IMR-90 (cell line): ENCODE data around the gene OSGEP. TPM values are rescaled to one million over a fixed set of nuclear protein-coding genes. Genes with fewer than 3 reads are reported as not detected.

ENCODE experiments used
- ATAC-seq: fragments of 200-7000 bp; cut with Tn5 transposase; 2 replicates; pipeline ENCODE4 v1.9.1; 2020; ENCODE audit warnings: low read depth, mild to moderate bottlenecking, moderate library complexity
- BruUV-seq: library from RNA; stranded (reverse); fragments of 400-500 nt; replicated peaks from 2 replicates; lab custom pipeline; 2021; lab: Mats Ljungman, UMichigan
- CTCF ChIA-PET: fragments of 300-600 bp; formaldehyde crosslinking; extraction: SDS; loops from one replicate; lab custom pipeline; 2021; ENCODE audit warnings: antibody characterized with exemption; lab: Yijun Ruan, JAX
- POLR2A ChIA-PET: fragments of 300-600 bp; sonication (Branson Sonifier 250); formaldehyde crosslinking; loops from one replicate; lab custom pipeline; 2022; ENCODE audit warnings: antibody characterized with exemption; ENCODE audit not compliant: unreplicated experiment; lab: Charles Lee
- DNase-seq: peaks from one replicate; pipeline ENCODE4 v3.0.0; 2013
- H2AFZ ChIP-seq: replicated peaks from 2 replicates; pipeline ENCODE3; 2013; ENCODE audit warnings: low read length, mild to moderate bottlenecking; ENCODE audit not compliant: poor library complexity
- H2AK5ac ChIP-seq: 2 replicates; pipeline ENCODE4 v1.6.1; 2013; ENCODE audit warnings: low read depth, low read length, inconsistent platforms
- H2AK9ac ChIP-seq: replicated peaks from 2 replicates; pipeline ENCODE3; 2013; ENCODE audit warnings: mild to moderate bottlenecking, low read depth, low read length, moderate library complexity; ENCODE audit not compliant: poor library complexity
- H2BK120ac ChIP-seq: 2 replicates; pipeline ENCODE4 v1.6.1; 2013; ENCODE audit warnings: low read depth, low read length, inconsistent platforms
- H2BK15ac ChIP-seq: 3 replicates; pipeline ENCODE4 v1.6.1; 2013; ENCODE audit warnings: low read depth, low read length, inconsistent platforms
- H2BK20ac ChIP-seq: 2 replicates; pipeline ENCODE4 v1.6.1; 2013; ENCODE audit warnings: low read depth, mild to moderate bottlenecking, inconsistent platforms, low read length, moderate library complexity
- H2BK5ac ChIP-seq: 2 replicates; pipeline ENCODE4 v1.6.1; 2013; ENCODE audit warnings: mild to moderate bottlenecking, low read depth, low read length, inconsistent platforms; ENCODE audit not compliant: poor library complexity, severe bottlenecking
- H3K14ac ChIP-seq: replicated peaks from 2 replicates; pipeline ENCODE4 v1.6.1; 2013; ENCODE audit warnings: low read depth, low read length, inconsistent platforms
- H3K18ac ChIP-seq: 2 replicates; pipeline ENCODE4 v1.6.1; 2013; ENCODE audit warnings: low read depth, low read length, control low read depth
- H3K23ac ChIP-seq: 2 replicates; pipeline ENCODE4 v1.6.1; 2013; ENCODE audit warnings: low read depth, low read length, inconsistent platforms
- H3K27ac ChIP-seq: 2 replicates; pipeline ENCODE4 v1.5.1; 2013; ENCODE audit warnings: mild to moderate bottlenecking, control low read depth, low read length; ENCODE audit not compliant: insufficient read depth
- H3K27me3 ChIP-seq: 2 replicates; pipeline ENCODE4 v1.6.1; 2013; ENCODE audit warnings: low read length; ENCODE audit not compliant: control insufficient read depth, insufficient read depth
- H3K36me3 ChIP-seq: 2 replicates; pipeline ENCODE4 v1.6.1; 2013; ENCODE audit warnings: low read length, mixed read lengths; ENCODE audit not compliant: control insufficient read depth, insufficient read depth
- H3K4ac ChIP-seq: 2 replicates; pipeline ENCODE4 v1.6.1; 2013; ENCODE audit warnings: low read depth, low read length, inconsistent platforms
- H3K4me1 ChIP-seq: 2 replicates; pipeline ENCODE4 v1.6.1; 2013; ENCODE audit warnings: low read length, mixed read lengths; ENCODE audit not compliant: control insufficient read depth, insufficient read depth
- H3K4me2 ChIP-seq: 2 replicates; pipeline ENCODE4 v1.6.1; 2013; ENCODE audit warnings: low read depth, mild to moderate bottlenecking, control low read depth, low read length, moderate library complexity
- H3K4me3 ChIP-seq: 2 replicates; pipeline ENCODE4 v1.5.1; 2013; ENCODE audit warnings: low read depth, mild to moderate bottlenecking, control low read depth, low read length, moderate library complexity; ENCODE audit not compliant: insufficient read depth
- H3K56ac ChIP-seq: 2 replicates; pipeline ENCODE4 v1.6.1; 2013; ENCODE audit warnings: low read length, inconsistent platforms; ENCODE audit not compliant: insufficient read depth; ENCODE audit errors: extremely low read depth
- H3K79me1 ChIP-seq, 2 experiments: 2 replicates each; pipeline ENCODE4 v1.6.1; 2013; ENCODE audit warnings: low read length in 2 of 2, inconsistent platforms in 1 of 2, low read depth in 1 of 2
- H3K9ac ChIP-seq: 2 replicates; pipeline ENCODE4 v1.6.1; 2013; ENCODE audit warnings: low read depth, low read length, control low read depth
- H3K9me1 ChIP-seq: 2 replicates; pipeline ENCODE4 v1.6.1; 2013; ENCODE audit warnings: low read length, inconsistent platforms; ENCODE audit not compliant: insufficient read depth
- H3K9me3 ChIP-seq: 2 replicates; pipeline ENCODE4 v1.6.1; 2013; ENCODE audit warnings: low read length; ENCODE audit not compliant: control insufficient read depth, insufficient read depth
- H4K20me1 ChIP-seq: 2 replicates; pipeline ENCODE4 v1.6.1; 2013; ENCODE audit warnings: low read length, inconsistent platforms; ENCODE audit not compliant: insufficient read depth
- H4K5ac ChIP-seq: 2 replicates; pipeline ENCODE4 v1.6.1; 2013; ENCODE audit warnings: mild to moderate bottlenecking, low read depth, low read length, control low read depth
- H4K8ac ChIP-seq, 2 experiments: 2 replicates each; pipeline ENCODE4 v1.6.1; 2013; ENCODE audit warnings: low read depth in 2 of 2, low read length in 2 of 2, control low read depth in 1 of 2, inconsistent platforms in 1 of 2
- H4K91ac ChIP-seq: 2 replicates; pipeline ENCODE4 v1.6.1; 2013; ENCODE audit warnings: low read depth, low read length, inconsistent platforms; ENCODE audit not compliant: insufficient read depth
- CEBPB ChIP-seq: IDR thresholded peaks from 2 replicates; pipeline ENCODE4 v1.6.1; 2012; ENCODE audit warnings: low read depth, low read length, improper control_type of control experiment
- RAD21 ChIP-seq: IDR thresholded peaks from 2 replicates; pipeline ENCODE4 v1.6.1; 2012; ENCODE audit warnings: low read length, improper control_type of control experiment
- WGBS, 2 experiments: methylation state at CpG; one replicate each; pipeline versions ENCODE4 v1.1.5 to v1.1.7; 2013; ENCODE audit warnings: missing lambda C conversion rate in 2 of 2; ENCODE audit not compliant: insufficient read length in 1 of 2; ENCODE audit errors: extremely low coverage in 2 of 2; 5-methylcytosine and 5-hydroxymethylcytosine counted together
- dilution Hi-C: fragments of 300-500 bp; cut with HindIII; formaldehyde crosslinking; loops from one replicate; pipeline ENCODE4 v1.14.3; 2018; ENCODE audit warnings: low sequenced_read_pairs; ENCODE audit not compliant: unreplicated experiment
- in situ Hi-C: fragments of 300-500 bp; cut with MboI; formaldehyde crosslinking; loops from 3 replicates; pipeline ENCODE4 v1.14.3; 2019; ENCODE audit warnings: low sequenced_read_pairs, inconsistent platforms, mixed read lengths
- intact Hi-C: fragments of 100-400 bp; cut with micrococcal nuclease; formaldehyde crosslinking; loops from 2 replicates; pipeline ENCODE4 v1.10.0; 2022
- polyA plus RNA-seq, 3 experiments: library from polyadenylated mRNA; depleted of rRNA; stranded (reverse); fragments of >200 nt; gene quantifications; 2 replicates each; pipeline ENCODE4 v1.2.3, GENCODE V29; 2012; ENCODE audit warnings: low replicate concordance in 1 of 3
- total RNA-seq: library from RNA; depleted of rRNA; stranded (reverse); fragments of >200 nt; gene quantifications from 2 replicates; pipeline ENCODE4 v1.2.3, GENCODE V29; 2012

The OSGEP gene
- total and polyA plus RNA-seq, 2 of the 4 experiments (the other 2 are of a cell fraction), result 24.7 to 32.4 TPM

DNA sequence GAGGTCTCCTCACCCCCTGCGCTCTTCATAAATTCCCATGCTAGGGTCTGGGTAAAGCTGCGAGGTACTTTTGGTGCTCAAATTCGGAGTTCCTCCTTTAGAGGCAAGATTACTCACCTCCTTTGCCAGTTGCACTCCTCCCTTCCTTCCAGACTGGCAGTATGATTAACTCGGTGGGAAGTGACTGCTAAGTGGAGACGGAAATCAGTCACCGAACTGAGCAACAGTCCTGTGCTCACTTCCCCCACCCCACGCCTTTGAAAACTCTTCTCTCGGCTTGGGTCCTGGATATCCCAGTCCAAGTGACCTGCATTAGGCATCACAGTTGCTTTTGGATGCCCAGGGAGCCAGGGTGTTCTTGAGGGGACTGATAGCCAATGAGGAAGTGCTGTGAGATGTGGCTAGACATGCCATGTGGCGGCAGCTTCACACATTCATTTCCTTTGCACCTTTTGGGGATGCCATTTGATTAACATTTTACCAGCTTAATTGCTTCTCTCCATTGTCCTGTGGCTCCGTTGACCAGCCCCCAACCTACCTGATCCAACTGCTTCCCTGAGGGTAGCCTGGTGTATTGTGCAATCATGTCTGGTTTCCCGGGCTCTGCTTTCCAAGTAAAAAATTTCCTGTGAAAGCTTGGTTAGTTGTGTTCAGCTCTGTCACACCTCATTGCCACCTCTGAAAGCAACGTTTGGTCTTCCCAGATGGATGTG lies 15.4 kb upstream of the OSGEP start:
- no peaks in the 10 kb centered on the region for H4K20me1 ChIP-seq

More for the DNA sequence above, 15.4 kb upstream of the OSGEP start:
- in situ Hi-C loops (loop anchor here (25.0 kb wide), 1 partner anchor 617 kb away; the partner anchor contains the start of gene ZNF219), dilution Hi-C loops (no loop called here), intact Hi-C loops (loop anchor here (5.0 kb wide), 1 partner anchor 62 kb away; no protein-coding TSS in a partner anchor)
- no peak for TF ChIP-seq RAD21
- peak; percentile 96 for TF ChIP-seq CEBPB
- H3K4me1 ChIP-seq, result peaks cover 4% of the 10 kb centered on the region; the same call in 1 of the 2 replicates
- H3K9ac ChIP-seq, result peak overlapping the region; percentile 75
- H3K4me3 ChIP-seq, result peak overlapping the region; percentile 88
- H3K14ac ChIP-seq, result peak overlapping the region; percentile 71
- H3K79me1 ChIP-seq, result peaks cover 15 to 17% of the 10 kb centered on the region in 2 experiments
- no peaks in the 10 kb centered on the region for H3K27me3 ChIP-seq
- H3K27ac ChIP-seq, result peak overlapping the region; percentile 58; the same call in 1 of the 2 replicates
- peak overlapping the region; percentile 11; the same call in 1 of the 2 replicates for H4K5ac ChIP-seq
- H3K23ac ChIP-seq, result peak overlapping the region; percentile 73
- H3K18ac ChIP-seq, result no peak overlapping the region; the same call in 1 of the 2 replicates
- 0 out of 2 replicates have a peak overlapping the region, but pooled peaks have one; percentile 36 for H4K91ac ChIP-seq
- ChIA-PET CTCF (no interaction called here), POLR2A (no interaction called here)
- peak overlapping the region; percentile 57 for H2AK5ac ChIP-seq
- peak overlapping the region; percentile 18 for H2AK9ac ChIP-seq
- H2BK120ac ChIP-seq, result peak overlapping the region; percentile 44; the same call in 1 of the 2 replicates
- peaks cover 7% of the 10 kb centered on the region for H3K9me1 ChIP-seq
- peak overlapping the region; percentile 88 for H2AFZ ChIP-seq
- peak; percentile 57 for DNase-seq
- peak; percentile 40 for ATAC-seq
- no peaks in the 10 kb centered on the region for H3K9me3 ChIP-seq
- BruUV-seq, result no TSS peak
- H2BK20ac ChIP-seq, result no peak overlapping the region
- 0 out of 3 replicates have a peak overlapping the region, but pooled peaks have one; percentile 3 for H2BK15ac ChIP-seq
- 0% methylated on average over 1 of the region's 12 CpGs; no CpG with 5 or more reads in 1 of the 2 experiments for WGBS, 2 experiments
- H3K4ac ChIP-seq, result peak overlapping the region; percentile 72
- H4K8ac ChIP-seq, result peak overlapping the region; percentile 53 to 73
- peak overlapping the region; percentile 95 for H3K4me2 ChIP-seq
- peak overlapping the region; percentile 50 for H2BK5ac ChIP-seq
- no peak overlapping the region; the same call in 1 of the 2 replicates for H3K56ac ChIP-seq
- H3K36me3 ChIP-seq, result peaks cover 4% of the 10 kb centered on the region
